GM19452 (cell line): ENCODE results near the gene PDE12.

ENCODE experiments used
- ATAC-seq: cut with Tn5 transposase; IDR thresholded peaks from one replicate; pipeline ENCODE4 v1.9.1; 2021; ENCODE audit not compliant: unreplicated experiment

PDE12 gene, protein sequence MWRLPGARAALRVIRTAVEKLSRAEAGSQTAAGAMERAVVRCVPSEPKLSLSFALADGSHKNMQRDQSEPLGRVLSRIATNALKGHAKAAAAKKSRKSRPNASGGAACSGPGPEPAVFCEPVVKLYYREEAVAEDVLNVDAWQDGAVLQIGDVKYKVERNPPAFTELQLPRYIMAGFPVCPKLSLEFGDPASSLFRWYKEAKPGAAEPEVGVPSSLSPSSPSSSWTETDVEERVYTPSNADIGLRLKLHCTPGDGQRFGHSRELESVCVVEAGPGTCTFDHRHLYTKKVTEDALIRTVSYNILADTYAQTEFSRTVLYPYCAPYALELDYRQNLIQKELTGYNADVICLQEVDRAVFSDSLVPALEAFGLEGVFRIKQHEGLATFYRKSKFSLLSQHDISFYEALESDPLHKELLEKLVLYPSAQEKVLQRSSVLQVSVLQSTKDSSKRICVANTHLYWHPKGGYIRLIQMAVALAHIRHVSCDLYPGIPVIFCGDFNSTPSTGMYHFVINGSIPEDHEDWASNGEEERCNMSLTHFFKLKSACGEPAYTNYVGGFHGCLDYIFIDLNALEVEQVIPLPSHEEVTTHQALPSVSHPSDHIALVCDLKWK

GRCh38 chr3:57555738-57556458 is at the start of gene PDE12:
Gene PDE12, plus strand, starts transcription at chr3:57556274. Its CDS starts 106 bp downstream, at chr3:57556380.
- ATAC-seq = peak; percentile 90

GRCh38 chr3:57512166-57512565 is 43.9 kb upstream of the PDE12 start:
- ATAC-seq = no peak

DNA sequence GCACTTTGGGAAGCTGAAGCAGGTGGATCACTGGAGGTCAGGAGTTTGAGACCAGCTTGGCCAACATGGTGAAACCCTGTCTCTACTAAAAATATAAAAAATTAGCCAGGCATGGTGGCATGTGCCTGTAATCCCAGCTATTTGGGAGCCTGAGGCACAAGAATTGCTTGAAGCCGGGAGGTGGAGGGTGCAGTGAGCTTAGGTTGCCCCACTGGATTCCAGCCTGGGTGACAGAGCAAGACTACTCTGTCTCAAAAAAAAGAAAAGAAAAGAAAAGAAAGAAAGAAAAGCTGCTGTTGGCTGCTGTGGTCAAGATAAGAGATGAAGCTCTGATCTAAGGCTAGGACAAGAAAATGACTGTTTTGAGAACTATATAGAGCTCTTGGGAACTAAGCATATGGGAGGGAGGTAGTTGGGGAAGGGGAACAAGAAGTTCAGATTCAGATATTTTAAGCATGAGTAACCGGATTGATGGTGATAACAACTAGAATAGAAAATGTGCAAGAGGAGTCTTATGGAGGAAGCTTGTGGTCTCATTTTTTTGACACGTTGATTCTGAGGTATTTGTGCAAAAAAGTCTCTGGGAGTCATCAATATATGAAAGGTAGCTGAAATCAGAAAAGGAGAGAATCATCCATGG is 37.7 kb upstream of the PDE12 start:
- no peak for ATAC-seq

GRCh38 chr3:57530071-57530608 is 25.9 kb upstream of the PDE12 start:
- no peak for ATAC-seq

DNA sequence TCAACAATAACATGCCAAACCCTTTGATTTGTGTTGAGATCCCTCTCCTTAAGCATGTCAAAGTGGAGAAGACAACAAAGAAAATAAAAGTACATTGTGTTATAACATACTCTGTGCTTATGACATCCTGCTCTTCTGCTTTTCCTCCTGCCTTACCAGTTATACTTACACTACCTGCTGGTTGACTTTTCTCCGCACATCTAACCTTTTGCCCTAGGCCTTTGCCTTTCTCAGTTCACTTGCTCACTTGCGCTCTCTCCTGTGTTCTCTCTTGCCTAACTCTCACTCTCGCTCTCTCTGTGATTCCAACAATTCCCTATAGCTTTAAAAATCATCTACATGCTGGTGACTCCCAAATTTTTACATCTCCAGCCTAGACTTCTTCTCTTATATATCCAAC is 17.6 kb upstream of the PDE12 start:
- ATAC-seq = no peak

- no peak for ATAC-seq
Measured at GRCh38 chr3:57544181-57545125, 11.6 kb upstream of the PDE12 start, which contains the start of gene DNAH12. Gene DNAH12, minus strand, starts transcription at chr3:57544344. Its CDS starts 1,474 bp downstream, at chr3:57542870.

DNA sequence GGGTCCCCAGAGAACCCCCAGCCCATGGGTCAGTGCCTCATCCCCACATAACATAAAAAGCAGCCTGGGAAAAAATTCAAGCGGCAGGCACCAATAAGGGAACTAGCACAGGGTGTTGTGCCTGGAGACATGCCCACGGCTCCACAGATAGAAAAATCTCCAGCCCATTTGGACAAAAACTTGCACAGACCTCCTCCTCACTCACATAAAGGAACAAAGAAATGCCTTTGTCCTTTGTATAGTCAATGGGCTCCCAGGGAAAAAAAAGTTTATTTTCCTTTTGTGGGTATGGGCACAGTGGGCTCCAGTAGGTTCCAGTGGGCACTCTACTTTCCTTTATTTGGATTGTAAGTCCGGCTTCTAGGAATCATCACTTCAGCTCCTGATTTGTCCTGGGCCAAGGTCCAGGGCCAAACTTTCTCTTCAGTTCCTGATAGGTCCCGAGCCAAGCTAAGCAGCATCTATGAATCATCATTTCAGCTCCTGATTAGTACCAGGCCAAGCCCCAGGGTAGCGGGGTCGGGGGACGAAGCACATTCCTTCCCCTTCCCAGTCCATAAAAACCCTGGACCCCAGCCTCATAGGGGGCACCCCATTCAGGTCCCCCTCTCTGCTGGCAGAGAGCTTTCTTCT is 10.3 kb upstream of the PDE12 start:
- ATAC-seq = no peak

- ATAC-seq = no peak
Measured at GRCh38 chr3:57546616-57547015, 9.5 kb upstream of the PDE12 start.

- no peak for ATAC-seq
Measured at GRCh38 chr3:57555306-57555705, 768 bp upstream of the PDE12 start.

DNA sequence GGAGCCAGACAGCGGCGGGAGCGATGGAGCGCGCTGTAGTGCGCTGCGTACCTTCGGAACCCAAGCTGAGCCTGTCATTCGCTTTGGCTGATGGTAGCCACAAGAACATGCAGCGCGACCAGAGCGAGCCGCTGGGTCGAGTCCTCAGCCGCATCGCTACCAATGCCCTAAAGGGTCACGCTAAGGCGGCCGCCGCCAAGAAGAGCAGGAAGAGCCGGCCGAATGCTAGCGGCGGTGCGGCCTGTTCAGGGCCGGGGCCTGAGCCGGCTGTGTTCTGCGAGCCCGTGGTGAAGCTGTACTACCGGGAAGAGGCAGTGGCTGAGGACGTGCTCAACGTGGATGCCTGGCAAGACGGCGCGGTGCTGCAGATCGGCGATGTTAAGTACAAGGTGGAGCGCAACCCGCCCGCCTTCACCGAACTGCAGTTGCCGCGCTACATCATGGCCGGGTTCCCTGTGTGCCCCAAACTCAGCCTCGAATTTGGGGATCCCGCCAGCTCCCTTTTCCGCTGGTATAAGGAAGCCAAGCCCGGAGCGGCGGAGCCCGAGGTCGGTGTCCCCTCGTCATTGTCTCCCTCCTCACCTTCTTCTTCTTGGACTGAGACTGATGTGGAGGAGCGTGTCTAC is 498 bp downstream of the PDE12 start:
- peak; percentile 30 for ATAC-seq

DNA sequence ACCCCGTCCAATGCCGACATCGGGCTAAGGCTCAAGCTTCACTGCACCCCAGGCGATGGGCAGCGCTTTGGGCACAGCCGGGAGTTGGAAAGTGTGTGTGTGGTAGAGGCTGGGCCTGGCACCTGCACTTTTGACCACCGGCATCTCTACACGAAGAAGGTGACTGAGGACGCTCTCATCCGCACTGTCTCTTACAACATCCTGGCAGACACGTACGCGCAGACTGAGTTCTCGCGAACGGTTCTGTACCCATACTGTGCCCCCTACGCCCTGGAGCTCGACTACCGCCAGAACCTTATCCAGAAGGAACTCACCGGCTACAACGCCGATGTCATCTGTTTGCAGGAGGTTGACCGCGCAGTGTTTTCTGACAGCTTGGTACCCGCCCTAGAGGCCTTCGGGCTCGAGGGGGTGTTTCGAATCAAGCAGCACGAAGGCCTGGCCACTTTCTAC is 1.0 kb downstream of the PDE12 start:
- peak; percentile 7 for ATAC-seq

DNA sequence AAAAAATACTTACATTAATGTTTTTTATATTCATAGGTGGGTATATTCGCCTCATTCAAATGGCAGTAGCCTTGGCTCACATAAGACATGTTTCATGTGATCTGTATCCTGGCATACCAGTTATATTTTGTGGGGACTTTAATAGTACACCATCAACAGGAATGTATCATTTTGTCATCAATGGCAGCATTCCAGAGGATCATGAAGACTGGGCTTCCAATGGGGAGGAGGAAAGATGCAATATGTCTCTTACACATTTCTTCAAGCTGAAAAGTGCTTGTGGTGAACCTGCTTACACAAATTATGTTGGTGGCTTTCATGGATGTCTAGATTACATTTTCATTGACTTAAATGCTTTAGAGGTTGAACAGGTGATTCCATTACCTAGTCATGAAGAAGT is 3.5 kb downstream of the PDE12 start:
- no peak for ATAC-seq

GRCh38 chr3:57569859-57570450 is 13.9 kb downstream of the PDE12 start:
- no peak for ATAC-seq

DNA sequence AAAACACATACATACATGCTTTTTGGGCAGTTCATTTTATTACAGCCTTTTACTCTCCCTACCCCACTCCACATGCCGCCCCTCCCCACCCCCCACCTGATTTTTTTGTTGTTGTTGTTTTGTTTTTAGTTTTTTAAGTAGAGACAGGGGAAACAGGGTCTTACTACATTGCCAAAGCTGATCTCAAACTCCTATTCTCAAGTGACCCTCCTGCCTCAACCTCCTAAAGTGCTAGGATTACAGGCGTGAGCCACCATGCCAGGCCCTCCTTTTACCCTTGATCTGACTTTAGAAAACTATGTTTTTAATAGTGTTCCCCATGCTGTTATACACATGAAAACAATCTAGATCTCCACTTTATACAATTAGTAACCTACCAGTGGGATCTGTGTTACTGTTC is 14.8 kb downstream of the PDE12 start:
- no peak for ATAC-seq

GRCh38 chr3:57572096-57572495 is 16.0 kb downstream of the PDE12 start:
- no peak for ATAC-seq

GRCh38 chr3:57575966-57576626 is 20.0 kb downstream of the PDE12 start:
- ATAC-seq = no peak

DNA sequence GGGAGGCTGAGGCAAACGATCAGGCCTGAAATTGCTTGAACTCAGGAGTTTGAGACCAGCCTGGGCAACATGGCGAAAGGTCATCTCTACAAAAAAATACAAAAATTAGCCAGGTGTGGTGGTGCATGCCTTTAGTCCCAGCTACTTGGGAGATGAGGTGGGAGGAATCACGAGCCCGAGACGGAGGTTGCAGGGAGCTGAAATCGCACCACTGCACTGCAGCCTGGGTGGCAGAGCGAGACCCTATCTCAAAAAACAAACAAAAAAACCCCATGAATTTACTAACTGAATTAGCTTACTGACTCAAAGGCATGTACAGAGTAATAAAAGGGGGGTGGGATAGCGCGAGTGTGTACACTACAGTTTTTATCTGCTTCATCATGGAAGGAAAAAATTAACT is 21.7 kb downstream of the PDE12 start:
- ATAC-seq = no peak
